DMS53 (cell line): ENCODE data around the gene GPR50.

Experiments used
- DNase-seq: peaks from one replicate; lab custom pipeline; 2025; lab: John Stamatoyannopoulos, UW

The GPR50 gene

GRCh38 chrX:151227627-151228026 is 51.2 kb downstream of the GPR50 start:
- no peak for DNase-seq

GRCh38 chrX:151228935-151229334 is 52.6 kb downstream of the GPR50 start:
- no peak for DNase-seq
